DOHH2 (cell line): ENCODE measurements around the gene DGAT2.

Experiments
- H3F3A ChIP-seq: fragments of 200-600 bp; sonication (generic), shearing (Covaris generic); 2 replicates; pipeline ENCODE4 v1.6.0; 2016; ENCODE audit warnings: antibody characterized with exemption, mild to moderate bottlenecking; ENCODE audit not compliant: control insufficient read depth, insufficient read depth
- H3K27ac ChIP-seq: fragments of 200-600 bp; sonication (generic); 2 replicates; pipeline ENCODE4 v1.5.1; 2014; ENCODE audit warnings: low read depth, mild to moderate bottlenecking, low read length, moderate library complexity
- H3K27me3 ChIP-seq: fragments of 200-600 bp; sonication (generic); 2 replicates; pipeline ENCODE4 v1.6.1; 2014; ENCODE audit warnings: mild to moderate bottlenecking, low read length, mixed read lengths; ENCODE audit not compliant: control insufficient read depth
- H3K36me3 ChIP-seq: fragments of 200-600 bp; sonication (generic); 2 replicates; pipeline ENCODE4 v1.6.1; 2014; ENCODE audit warnings: mild to moderate bottlenecking, low read length, moderate library complexity, mixed read lengths; ENCODE audit not compliant: control insufficient read depth
- H3K4me1 ChIP-seq: fragments of 200-600 bp; sonication (generic); 2 replicates; pipeline ENCODE4 v1.6.1; 2014; ENCODE audit warnings: mild to moderate bottlenecking, low read length, mixed read lengths; ENCODE audit not compliant: control insufficient read depth
- H3K4me2 ChIP-seq: fragments of 200-600 bp; sonication (generic); 2 replicates; pipeline ENCODE4 v1.6.0; 2014; ENCODE audit warnings: mild to moderate bottlenecking, low read length, moderate library complexity
- H3K4me3 ChIP-seq: fragments of 200-600 bp; sonication (generic); 2 replicates; pipeline ENCODE4 v1.5.1; 2014; ENCODE audit warnings: mild to moderate bottlenecking, low read length, mixed read lengths
- H3K79me2 ChIP-seq: fragments of 200-600 bp; sonication (generic); 2 replicates; pipeline ENCODE4 v1.6.1; 2014; ENCODE audit warnings: mild to moderate bottlenecking, low read length, mixed read lengths; ENCODE audit not compliant: control insufficient read depth
- H3K9me2 ChIP-seq: fragments of 200-600 bp; sonication (generic); replicated peaks from 2 replicates; pipeline ENCODE4 v1.6.1; 2014; ENCODE audit warnings: mild to moderate bottlenecking, low read length, mixed read lengths; ENCODE audit not compliant: control insufficient read depth
- H3K9me3 ChIP-seq: fragments of 200-600 bp; sonication (generic); 2 replicates; pipeline ENCODE4 v1.6.1; 2014; ENCODE audit warnings: antibody characterized with exemption, low read length, mixed read lengths; ENCODE audit not compliant: control insufficient read depth, insufficient read depth
- H4K20me1 ChIP-seq: fragments of 200-600 bp; sonication (generic); 2 replicates; pipeline ENCODE4 v1.6.0; 2014; ENCODE audit warnings: low read depth, mild to moderate bottlenecking, antibody characterized with exemption, low read length, moderate library complexity; ENCODE audit not compliant: control insufficient read depth, insufficient read depth
- CTCF ChIP-seq: fragments of 200-600 bp; sonication (generic); IDR thresholded peaks from one replicate; pipeline ENCODE4 v1.5.1; 2014; ENCODE audit warnings: antibody characterized with exemption, mild to moderate bottlenecking, low read depth, low read length; ENCODE audit not compliant: poor library complexity, severe bottlenecking
- EZH2phosphoT487 ChIP-seq: fragments of 200-600 bp; sonication (generic); IDR thresholded peaks from 2 replicates; pipeline ENCODE4 v1.6.1; 2017; ENCODE audit warnings: borderline replicate concordance, mild to moderate bottlenecking, antibody characterized with exemption, low read length, moderate library complexity, mixed read lengths

Gene DGAT2

DNA sequence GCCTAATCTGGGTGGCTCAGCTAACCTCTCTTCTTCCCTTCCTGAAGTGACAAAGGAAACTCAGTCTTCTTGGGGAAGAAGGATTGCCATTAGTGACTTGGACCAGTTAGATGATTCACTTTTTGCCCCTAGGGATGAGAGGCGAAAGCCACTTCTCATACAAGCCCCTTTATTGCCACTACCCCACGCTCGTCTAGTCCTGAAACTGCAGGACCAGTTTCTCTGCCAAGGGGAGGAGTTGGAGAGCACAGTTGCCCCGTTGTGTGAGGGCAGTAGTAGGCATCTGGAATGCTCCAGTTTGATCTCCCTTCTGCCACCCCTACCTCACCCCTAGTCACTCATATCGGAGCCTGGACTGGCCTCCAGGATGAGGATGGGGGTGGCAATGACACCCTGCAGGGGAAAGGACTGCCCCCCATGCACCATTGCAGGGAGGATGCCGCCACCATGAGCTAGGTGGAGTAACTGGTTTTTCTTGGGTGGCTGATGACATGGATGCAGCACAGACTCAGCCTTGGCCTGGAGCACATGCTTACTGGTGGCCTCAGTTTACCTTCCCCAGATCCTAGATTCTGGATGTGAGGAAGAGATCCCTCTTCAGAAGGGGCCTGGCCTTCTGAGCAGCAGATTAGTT lies 32.3 kb downstream of the DGAT2 start:
- no peak for TF ChIP-seq CTCF
- TF ChIP-seq EZH2phosphoT487, result no peak
- H3K27ac ChIP-seq, result no peak overlapping the region
- no peaks in the 10 kb centered on the region for H3K79me2 ChIP-seq
- H3K4me2 ChIP-seq, result no peak overlapping the region
- H3K9me2 ChIP-seq, result no peaks in the 10 kb centered on the region
- H3F3A ChIP-seq, result peaks cover 7% of the 10 kb centered on the region; the same call in 1 of the 2 replicates
- no peaks in the 10 kb centered on the region for H4K20me1 ChIP-seq
- no peaks in the 10 kb centered on the region for H3K9me3 ChIP-seq
- no peaks in the 10 kb centered on the region for H3K27me3 ChIP-seq
- H3K4me3 ChIP-seq, result no peak overlapping the region
- H3K4me1 ChIP-seq, result peaks cover 31% of the 10 kb centered on the region
- no peaks in the 10 kb centered on the region for H3K36me3 ChIP-seq

- H3K4me1 ChIP-seq, result peaks cover 34% of the 10 kb centered on the region
- no peak overlapping the region for H3K4me3 ChIP-seq
- no peak overlapping the region for H3K4me2 ChIP-seq
- peaks cover 10% of the 10 kb centered on the region; the same call in 1 of the 2 replicates for H3F3A ChIP-seq
- no peaks in the 10 kb centered on the region for H3K36me3 ChIP-seq
- H4K20me1 ChIP-seq, result no peaks in the 10 kb centered on the region
- no peaks in the 10 kb centered on the region for H3K9me3 ChIP-seq
- no peak for TF ChIP-seq CTCF
- no peak for TF ChIP-seq EZH2phosphoT487
- no peaks in the 10 kb centered on the region for H3K27me3 ChIP-seq
- no peaks in the 10 kb centered on the region for H3K79me2 ChIP-seq
- no peaks in the 10 kb centered on the region for H3K9me2 ChIP-seq
- H3K27ac ChIP-seq, result no peak overlapping the region
Observed at GRCh38 chr11:75801362-75802020, 32.9 kb downstream of the DGAT2 start.

DNA sequence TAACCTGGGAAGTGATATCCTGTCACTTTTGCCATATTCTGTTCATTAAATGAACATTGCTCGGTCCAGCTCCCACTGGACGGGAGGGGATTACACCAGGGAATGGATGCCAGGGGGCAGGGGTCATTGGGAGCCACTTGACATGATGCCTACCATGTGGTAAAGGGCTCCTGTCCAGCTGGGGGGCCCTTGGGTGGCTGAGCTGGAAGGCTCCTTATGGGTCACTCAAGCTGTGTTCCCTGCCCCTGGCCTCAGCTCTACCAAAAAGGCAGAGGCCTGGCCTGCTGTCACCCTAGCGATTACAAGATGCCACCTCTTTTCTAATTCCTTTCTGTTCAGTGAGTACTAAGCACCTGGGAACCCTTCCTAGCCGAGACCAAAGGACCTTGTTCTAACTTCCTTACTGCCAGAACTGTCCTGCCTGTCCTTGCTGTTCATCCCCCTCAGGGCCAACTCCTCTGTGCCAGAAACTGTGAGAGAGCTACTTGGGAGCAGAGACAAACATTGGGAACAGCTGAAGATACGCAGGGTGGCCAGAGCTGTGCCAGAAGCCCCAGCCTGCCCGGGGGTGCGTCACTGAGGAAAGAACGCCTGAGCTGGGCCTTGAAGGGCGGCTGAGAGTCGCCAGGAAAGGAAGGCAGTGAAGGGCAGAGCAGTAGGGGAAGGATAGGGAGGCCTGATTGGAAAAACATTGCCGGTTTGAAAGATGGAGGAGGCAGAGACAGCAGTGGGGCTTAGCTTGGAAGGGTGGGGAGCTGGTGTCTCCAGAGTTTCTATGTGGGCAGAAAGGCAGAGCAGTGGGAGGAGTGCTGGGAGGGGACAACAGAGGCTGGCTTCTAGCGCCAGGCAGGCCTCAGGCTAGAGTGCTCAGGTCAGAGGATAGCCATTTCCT lies 33.7 kb downstream of the DGAT2 start:
- Histone ChIP-seq H3K4me3 (no peak overlapping the region), H3F3A (peaks cover 10% of the 10 kb centered on the region; the same call in 1 of the 2 replicates), H3K4me2 (no peak overlapping the region), H3K36me3 (no peaks in the 10 kb centered on the region), H3K4me1 (peaks cover 31% of the 10 kb centered on the region), H3K79me2 (no peaks in the 10 kb centered on the region), H4K20me1 (no peaks in the 10 kb centered on the region), H3K9me3 (no peaks in the 10 kb centered on the region), H3K27ac (no peak overlapping the region), H3K9me2 (no peaks in the 10 kb centered on the region), H3K27me3 (no peaks in the 10 kb centered on the region)
- TF ChIP-seq EZH2phosphoT487 (no peak), CTCF (no peak)
